ENCODE measurements around the gene DOCK10.
A peak's percentile ranks its signal among the peaks of the same experiment; 100 is the strongest.

The DOCK10 gene

DNA sequence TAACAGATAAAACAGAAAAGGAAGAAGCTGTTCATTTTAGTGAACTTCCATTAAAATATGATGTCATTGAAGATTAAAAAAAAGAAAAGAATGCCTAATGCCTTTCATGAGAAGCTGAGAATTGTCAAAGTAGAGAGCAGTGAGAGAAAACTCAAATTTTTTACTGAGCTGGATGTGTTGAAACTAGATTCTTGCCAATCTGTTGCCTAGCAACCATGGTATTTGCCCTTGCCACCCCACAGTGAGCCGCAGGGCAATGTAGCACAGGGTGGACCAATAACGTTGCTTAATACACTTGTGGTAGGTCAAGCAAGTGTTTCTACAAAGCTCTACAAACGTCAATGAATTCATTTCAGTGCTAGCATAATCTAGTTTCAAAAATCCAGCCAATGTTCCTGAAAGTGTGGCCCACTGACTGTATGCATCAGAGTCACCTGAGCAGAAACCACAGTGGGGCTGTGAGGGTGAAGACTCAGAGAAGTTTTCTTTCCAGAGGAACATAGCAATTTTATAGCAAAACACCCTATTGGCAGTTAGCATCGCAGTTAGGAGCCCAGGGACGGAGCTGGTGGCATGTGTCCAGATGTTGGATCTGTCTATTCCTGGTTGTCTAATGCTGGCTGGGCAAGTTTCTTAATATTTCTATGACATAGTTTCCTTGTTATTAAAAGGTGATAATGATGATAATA is 132.2 kb downstream of the DOCK10 start:
- DNase-seq: peak; percentile 53 to 56

DNA sequence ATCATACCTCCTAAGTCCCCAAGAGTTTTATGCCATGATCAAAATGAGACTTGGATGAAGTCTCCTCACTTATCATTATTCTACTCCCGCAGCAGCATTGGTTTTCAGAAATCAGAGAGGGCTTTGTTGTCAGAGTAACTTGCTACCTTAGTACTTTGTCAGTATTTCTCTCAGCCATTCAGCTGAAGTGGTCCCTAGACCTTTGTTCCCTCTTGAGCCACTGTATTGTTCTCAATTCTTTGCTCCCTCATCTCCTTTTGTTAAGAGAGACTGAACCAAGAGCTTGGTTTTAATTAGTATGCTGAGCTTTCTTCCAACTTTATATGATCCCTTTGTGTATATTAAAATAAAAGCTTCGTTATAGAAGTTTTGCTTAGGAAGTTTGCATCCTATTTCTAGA is 133.4 kb downstream of the DOCK10 start:
- DNase-seq: no peak

- no peak for DNase-seq
Observed at GRCh38 chr2:224904381-224904780, 137.9 kb downstream of the DOCK10 start.

- no peak for DNase-seq
Observed at GRCh38 chr2:224903621-224904020, 138.6 kb downstream of the DOCK10 start.

GRCh38 chr2:224901121-224901676 is 141.1 kb downstream of the DOCK10 start:
- DNase-seq: no peak

- DNase-seq: no peak
Observed at GRCh38 chr2:224895377-224895776, 146.9 kb downstream of the DOCK10 start.

- DNase-seq: peak in 1 of 2 donors; percentile 13
Observed at GRCh38 chr2:224894356-224894755, 147.9 kb downstream of the DOCK10 start.

- no peak for DNase-seq
Observed at GRCh38 chr2:224893848-224894247, 148.4 kb downstream of the DOCK10 start.

GRCh38 chr2:224892574-224893204 is 149.6 kb downstream of the DOCK10 start:
- no peak for DNase-seq

DNA sequence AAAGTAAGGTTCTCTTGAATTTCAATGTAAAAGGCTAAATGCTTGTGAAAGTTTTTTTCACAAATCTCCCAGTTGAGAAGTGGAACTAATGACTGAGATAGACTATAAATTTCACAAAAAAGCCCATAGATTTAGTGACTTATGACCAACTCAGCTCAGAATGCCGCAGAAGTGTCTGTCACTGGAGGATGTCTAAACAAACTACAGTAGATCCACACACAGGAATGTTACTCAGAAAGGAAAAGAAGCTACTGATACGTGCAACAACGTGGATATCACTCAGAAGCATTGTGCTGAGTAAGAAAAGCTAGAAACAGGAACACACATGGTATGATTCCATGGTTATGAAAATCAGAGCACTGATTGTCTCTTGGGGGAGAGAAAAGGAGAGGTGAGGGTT is 151.9 kb downstream of the DOCK10 start:
- no peak for DNase-seq

GRCh38 chr2:224887141-224887540 is 155.1 kb downstream of the DOCK10 start:
- peak in 1 of 2 donors; percentile 14 for DNase-seq

- DNase-seq: no peak
Observed at GRCh38 chr2:224885836-224886547, 156.3 kb downstream of the DOCK10 start.

DNA sequence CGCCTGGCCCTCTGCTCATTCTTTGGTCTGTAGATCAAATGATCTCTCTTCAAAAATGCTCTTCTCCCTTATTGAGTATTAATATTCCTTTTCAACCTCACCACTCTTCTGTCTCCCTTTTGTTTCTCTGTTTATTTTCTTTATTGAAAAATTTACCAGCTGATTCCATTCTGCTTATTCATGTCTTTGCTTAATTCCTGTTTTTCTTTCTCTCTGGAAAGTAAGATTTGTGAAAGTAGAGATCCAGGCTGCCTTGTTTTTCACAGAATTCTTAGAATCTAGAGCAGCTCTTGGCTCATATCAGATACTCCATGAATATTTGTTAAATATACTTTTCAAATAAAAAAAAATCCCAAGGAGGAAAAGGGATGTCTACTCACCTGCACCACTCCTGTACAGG is 157.0 kb downstream of the DOCK10 start:
- no peak for DNase-seq

DNA sequence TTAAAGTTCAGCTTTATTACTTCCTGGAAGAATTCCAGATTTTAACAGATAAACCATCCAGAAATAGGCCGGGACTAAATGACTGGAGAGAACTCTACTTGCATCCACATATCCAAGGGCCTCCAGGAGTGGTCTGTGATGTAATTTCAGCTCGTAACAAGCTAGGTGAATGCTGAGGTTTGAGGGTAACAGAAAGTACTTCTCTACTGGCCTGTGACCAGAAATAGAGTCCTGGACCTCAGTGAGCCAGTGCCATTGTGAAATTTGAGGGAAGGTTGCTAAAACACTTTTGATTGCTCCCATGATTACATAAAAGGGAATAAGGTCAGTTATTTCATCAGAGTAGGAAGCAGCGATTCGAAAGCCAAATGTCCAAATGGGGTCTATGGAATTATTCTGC is 158.1 kb downstream of the DOCK10 start:
- DNase-seq: no peak

- no peak for DNase-seq
Observed at GRCh38 chr2:224883700-224884099, 158.6 kb downstream of the DOCK10 start.

- DNase-seq: no peak
Observed at GRCh38 chr2:224883172-224883516, 159.1 kb downstream of the DOCK10 start.

DNA sequence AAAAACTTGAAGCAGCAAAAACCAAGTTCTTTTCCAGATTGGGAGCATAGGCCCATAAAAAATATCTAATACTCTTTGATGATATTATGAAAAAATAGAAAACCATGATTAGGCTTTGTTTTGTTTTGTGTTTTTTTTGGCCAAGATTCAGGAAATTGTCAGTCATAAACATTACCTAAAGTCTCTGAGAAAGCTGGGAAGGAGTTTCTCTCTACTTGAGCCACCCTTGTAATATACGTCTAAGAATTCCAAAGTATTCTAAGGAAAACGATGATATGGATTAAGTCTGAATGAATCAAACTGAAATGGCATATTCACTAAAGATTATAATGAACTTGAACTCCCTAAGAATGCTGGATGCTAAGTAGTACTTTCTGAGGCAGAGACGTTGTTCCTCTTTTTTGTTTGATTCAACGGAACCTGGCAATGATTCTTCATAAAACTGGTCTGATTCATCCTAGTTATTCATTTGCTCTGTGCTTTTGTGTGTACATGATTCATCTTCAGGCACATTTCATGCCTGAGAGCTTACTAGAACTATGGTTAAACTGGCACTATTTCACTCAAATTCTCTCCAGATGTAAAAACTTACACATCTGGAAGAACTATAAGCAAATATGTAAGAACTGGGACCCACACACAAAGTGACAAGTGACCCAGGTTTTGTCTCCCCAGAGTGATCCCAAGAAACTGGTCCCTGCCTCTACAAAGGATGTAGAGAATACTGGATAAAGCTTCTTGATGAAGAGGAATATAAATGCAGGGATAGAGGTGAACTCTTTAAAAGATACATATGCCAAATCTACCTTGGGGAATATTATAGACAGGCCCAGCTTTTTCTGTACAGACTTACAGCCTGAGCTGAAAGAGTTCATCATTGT is 159.7 kb downstream of the DOCK10 start:
- no peak for DNase-seq

DNA sequence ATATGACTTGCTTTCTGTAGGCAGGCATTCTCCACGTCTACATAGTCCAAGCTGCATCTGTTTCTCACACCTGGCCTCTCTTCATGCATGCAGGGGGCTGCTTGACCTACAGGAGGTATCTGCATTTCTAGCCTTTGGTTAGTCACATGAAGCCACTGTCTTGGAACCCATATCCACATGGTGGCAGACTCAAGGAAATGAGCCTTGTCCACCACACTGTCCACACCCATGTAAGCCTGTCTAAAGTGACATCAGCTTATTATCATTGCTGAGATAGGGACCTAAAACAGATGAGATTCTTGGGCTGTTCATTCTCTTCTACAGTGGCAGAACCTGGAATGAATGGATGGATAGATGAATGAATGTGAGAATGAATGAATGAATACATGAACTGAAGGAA is 160.4 kb downstream of the DOCK10 start:
- DNase-seq: no peak

DNA sequence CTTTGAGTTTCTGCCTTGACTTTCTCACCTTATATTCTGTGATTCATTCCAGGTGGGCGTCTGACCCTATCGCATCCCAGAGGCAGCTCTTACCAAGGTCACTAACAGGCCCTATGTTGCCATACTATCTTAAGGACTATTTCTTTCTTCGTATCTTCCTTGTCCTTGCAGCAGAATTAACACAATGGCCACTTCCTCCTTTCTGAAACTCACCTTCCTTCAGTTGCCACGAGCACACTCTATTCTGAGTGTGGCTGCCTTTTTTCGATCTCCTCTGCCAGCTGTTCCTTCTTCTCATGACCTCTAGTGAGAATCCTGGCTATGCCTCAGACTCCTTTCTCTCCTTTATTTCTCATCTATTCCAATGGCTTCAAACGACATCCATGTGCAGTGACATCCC is 165.7 kb downstream of the DOCK10 start:
- DNase-seq: no peak

DNA sequence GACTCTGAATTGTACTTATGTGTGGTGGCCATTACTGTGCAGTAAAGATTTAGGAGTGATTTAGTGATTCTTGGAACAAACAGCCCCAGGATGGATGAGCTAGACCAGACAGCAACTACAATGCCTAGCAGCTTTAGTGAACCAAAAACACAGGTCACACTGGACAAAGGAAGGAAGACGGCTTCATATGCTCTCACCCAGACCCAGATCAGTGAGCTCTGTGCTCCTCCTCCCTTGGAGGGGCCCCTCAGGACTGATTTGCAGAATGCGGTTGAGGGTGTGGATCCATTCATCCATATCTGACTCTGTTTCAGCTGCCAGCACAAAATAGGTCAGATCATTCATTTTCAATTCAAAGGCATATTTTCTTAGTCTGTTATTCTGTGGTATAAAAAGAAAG is 166.4 kb downstream of the DOCK10 start:
- no peak for DNase-seq

DNA sequence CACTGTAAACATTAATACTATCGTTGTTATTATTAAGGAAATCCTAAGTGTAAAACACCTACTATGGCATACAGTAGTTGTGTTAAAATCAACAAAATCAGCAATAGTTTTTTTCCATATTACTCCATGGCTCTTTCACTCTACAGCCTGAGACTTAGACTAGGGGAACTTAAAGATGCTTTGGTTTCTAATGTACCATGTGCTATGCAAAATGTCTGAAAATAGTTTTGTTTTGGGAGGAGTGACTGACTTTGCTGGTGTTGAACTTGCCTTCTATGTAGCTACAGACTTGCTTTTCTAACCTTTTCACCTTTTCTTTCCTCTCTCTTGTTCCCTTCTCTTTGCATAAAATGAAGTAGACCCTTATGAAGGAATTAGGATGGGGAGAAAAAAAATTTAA is 167.1 kb downstream of the DOCK10 start:
- no peak for DNase-seq

- DNase-seq: no peak
Observed at GRCh38 chr2:224871813-224872212, 170.5 kb downstream of the DOCK10 start.

GRCh38 chr2:224870341-224870740 is 171.9 kb downstream of the DOCK10 start:
- DNase-seq: no peak
